ENCODE data around the gene LSM12.
"Not testable (repeated sequence)": the region's sequence is repeated elsewhere in the genome, so short reads cannot be mapped to it uniquely, and the experiment has no call there.

The LSM12 gene

GRCh38 chr17:44029736-44030135 lies 36.7 kb downstream of the LSM12 start:
- no peak for TF ChIP-seq CTCF (conservative IDR thresholded peaks at IDR 0.05; ENCODE audit: control insufficient read depth, insufficient read depth, low read depth, low read length)

GRCh38 chr17:44024853-44025252 lies 41.6 kb downstream of the LSM12 start:
- no peak for DNase-seq (ENCODE audit: low read depth)
- TF ChIP-seq CTCF (conservative IDR thresholded peaks at IDR 0.05; ENCODE audit: control insufficient read depth, insufficient read depth, low read depth, low read length), result no peak
- H3K4me3 ChIP-seq (ENCODE audit: control insufficient read depth, low read depth, low read length), result no peak overlapping the region

More at GRCh38 chr17:44029736-44030135, 36.7 kb downstream of the LSM12 start:
- no peak overlapping the region for H3K4me3 ChIP-seq (ENCODE audit: control insufficient read depth, low read depth, low read length)
- no peak for DNase-seq (ENCODE audit: low read depth)

- no peak for TF ChIP-seq CTCF (conservative IDR thresholded peaks at IDR 0.05; ENCODE audit: control insufficient read depth, insufficient read depth, low read depth, low read length)
- H3K4me3 ChIP-seq (ENCODE audit: control insufficient read depth, low read depth, low read length), result no peak overlapping the region
- no peak for DNase-seq (ENCODE audit: low read depth)
Observed at GRCh38 chr17:44024271-44024663, 42.2 kb downstream of the LSM12 start.

- TF ChIP-seq CTCF (conservative IDR thresholded peaks at IDR 0.05; ENCODE audit: control insufficient read depth, insufficient read depth, low read depth, low read length), result no peak
- DNase-seq (ENCODE audit: low read depth), result no peak
- H3K4me3 ChIP-seq (ENCODE audit: control insufficient read depth, low read depth, low read length), result no peak overlapping the region
Observed at GRCh38 chr17:44023545-44024270, 42.8 kb downstream of the LSM12 start.

DNA sequence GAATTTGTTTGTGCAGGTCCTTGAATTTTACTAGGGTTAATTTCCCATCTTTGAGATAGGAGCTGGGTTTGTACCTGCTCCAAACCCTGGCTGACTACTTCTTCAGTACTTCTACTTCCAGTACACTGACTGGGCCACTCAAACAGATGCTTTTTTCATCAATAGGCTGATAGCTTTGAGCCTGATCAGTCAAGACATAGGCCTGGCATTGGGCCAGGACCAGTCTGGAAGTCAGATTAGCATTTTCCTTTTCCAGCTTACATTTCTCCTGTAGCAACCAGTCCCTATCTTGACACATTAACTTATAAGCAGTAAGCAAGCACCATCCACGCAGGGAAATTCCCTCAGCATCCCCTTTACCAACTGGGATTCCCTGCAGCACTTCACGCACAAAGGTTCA lies 44.2 kb downstream of the LSM12 start:
- no peak for TF ChIP-seq CTCF (conservative IDR thresholded peaks at IDR 0.05; ENCODE audit: control insufficient read depth, insufficient read depth, low read depth, low read length)
- no peak overlapping the region for H3K4me3 ChIP-seq (ENCODE audit: control insufficient read depth, low read depth, low read length)
- no peak for DNase-seq (ENCODE audit: low read depth)

DNA sequence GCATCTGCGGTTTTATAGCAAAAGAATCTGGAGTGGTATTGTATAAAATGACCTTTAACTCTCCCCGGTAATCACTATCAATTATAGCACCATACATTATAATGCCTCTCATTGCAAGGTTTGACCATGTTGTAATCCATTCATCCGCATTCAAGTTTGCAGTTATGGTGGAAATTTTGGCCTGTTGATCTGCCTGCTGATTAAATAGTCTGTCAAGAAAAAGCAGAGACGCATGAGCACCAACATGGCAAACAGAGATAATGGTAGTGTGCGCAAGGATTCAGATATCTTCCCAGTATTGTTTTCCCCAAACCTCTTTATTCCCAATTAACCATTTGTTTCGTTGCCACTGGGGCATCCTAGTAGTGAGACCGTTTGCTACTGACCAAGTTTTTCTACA lies 45.2 kb downstream of the LSM12 start:
- H3K4me3 ChIP-seq (ENCODE audit: control insufficient read depth, low read depth, low read length); DNase-seq (ENCODE audit: low read depth): not testable (repeated sequence)

DNA sequence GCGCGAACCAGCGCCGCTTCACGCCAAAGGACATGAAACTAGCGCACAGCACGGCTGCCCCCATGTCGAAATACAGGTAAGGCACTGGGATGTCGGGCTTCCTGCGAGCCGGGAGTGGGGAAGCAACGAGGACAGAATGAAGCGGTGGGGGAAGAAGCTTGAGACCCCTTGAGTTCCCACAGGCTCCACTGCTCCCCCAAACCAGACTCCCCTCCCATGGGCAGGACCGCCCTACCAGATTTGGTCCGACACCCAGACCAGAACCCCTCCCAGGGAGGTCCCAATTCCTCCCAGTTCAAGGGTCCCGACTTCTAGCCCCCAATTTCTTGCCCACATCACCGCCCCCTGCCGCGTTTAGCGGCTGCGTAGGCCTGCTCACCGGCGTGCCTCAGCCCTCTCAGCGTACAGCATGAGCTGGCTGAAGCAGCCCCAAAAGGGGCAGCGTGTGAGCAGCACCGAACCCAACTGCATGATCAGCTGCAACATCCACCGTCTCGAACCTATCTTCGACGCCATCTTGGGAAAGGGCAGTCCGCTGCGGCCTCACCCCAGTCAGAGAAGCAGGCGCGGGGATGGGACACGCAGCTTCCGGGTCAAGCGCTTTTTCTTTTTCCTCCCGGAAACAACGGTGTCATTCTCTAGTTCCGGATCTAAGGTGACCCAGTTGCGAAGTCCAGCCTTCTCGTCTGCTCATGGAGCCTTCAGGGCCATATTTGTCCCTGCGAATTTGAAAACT lies 51.9 kb downstream of the LSM12 start, which contains the start of gene TMEM101:
TMEM101 (minus strand) TSS at position 527 of the 736 bp plus-strand sequence; CDS start at position 516, 11 bp downstream.
- no peak for TF ChIP-seq CTCF (conservative IDR thresholded peaks at IDR 0.05; ENCODE audit: control insufficient read depth, insufficient read depth, low read depth, low read length)
- peak within 1 kb of the TSS; percentile 97 for H3K4me3 ChIP-seq (ENCODE audit: control insufficient read depth, low read depth, low read length)
- peak; percentile 94 for DNase-seq (ENCODE audit: low read depth)
